GM18520 (cell line): Measurements from ENCODE around the gene HLCS.

Experiments
- ATAC-seq: cut with Tn5 transposase; IDR thresholded peaks from one replicate; pipeline ENCODE4 v1.9.1; 2021; ENCODE audit not compliant: unreplicated experiment

HLCS gene

DNA sequence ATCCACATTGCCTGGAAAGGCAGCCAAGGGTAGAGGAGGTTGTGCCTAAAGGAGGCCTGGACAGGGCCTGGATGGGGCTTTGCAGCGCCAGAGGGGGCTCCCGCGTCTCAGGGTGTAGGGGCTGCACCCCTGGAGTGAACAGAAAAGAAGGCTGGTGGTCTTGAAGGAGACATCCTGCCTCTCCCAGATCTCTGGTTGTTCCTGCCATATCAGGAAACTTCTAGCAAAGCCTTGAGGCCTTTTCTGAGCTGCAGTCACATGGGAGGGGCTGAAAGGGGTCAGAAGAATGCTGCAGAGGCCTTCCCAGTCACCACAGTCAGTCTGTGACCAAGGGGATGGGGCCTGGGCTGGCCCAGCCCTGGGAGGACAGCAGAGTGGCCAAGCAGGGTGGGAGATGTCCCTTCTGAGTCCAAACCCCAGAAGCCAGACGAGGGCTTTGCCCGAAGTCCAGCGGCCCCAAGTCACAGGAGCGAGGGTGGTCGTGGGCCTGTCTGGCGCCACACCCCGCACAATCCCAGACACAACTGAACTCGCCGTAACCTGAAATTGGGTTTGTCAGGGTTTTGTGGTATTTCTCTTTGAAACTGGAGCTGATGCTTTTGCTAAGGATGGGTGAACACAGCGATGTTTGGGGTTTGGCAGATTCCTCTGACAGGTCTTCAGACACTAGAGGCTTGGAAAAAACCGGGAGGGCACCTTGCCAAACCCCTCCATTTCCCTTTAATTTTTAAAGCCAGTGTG, 237.9 kb downstream of the HLCS start:
- no peak for ATAC-seq

DNA sequence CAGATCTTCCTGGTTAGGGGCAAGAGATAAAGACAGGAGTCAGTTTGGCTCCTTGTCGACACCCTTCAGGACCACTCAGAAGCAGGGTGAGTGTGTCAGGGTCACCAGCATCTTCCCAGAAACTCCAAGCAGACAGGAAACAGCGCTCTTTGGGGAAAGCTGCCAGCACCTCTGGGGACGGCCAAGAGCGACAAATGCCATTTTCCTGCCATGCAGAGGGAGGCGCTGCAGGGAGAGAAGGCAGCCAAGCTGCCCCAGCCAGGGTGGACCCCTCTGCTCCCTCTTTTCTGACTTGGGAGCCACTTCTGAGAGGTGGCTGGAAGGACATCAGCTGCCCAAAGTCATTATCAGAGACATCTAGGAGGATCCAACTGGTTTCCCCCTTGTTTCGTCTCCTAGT, 238.6 kb downstream of the HLCS start:
- no peak for ATAC-seq

DNA sequence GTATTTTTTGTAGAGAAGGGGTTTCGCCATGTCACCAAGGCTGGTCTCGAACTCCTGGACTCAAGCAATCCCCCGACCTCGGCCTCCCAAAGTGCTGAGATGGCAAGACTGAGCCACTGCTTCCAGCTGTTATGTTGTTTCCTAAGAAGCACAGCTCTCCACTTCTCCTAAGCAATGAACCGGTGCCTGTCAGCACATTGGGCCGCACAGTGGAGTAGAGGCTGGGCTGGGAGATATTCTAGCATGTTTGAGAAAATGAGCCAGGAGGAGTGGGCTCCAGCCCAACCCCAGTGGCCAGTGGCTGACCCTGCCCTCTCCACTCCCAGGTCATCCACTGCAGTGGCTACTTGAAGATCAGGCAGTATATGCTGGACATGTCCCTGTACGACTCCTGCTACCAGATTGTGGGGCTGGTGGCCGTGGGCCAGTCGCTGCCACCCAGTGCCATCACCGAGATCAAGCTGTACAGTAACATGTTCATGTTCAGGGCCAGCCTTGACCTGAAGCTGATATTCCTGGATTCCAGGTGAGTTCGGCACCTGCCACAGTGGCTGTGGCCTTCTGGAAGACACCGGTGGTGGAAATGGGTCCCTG, 240.6 kb downstream of the HLCS start:
- ATAC-seq = no peak

DNA sequence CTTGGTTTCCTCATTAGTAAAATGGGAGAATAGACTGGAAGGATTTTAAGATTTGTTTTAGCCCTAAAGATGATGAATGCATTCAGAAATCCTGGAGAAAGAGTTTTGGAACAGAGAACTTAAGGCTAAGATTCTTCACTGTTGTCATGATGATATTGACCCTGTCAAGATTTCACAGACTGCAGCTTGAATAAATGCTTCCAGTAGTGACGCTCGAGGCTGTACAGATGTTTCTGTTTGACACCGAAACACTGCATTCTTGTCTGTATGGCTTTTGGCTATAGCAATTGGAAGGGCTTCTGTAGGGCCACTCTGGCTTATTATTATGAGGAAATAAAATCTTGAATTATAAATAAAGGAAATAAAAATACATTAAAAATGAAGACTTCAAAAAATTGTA, 241.8 kb downstream of the HLCS start:
- ATAC-seq = no peak

DNA sequence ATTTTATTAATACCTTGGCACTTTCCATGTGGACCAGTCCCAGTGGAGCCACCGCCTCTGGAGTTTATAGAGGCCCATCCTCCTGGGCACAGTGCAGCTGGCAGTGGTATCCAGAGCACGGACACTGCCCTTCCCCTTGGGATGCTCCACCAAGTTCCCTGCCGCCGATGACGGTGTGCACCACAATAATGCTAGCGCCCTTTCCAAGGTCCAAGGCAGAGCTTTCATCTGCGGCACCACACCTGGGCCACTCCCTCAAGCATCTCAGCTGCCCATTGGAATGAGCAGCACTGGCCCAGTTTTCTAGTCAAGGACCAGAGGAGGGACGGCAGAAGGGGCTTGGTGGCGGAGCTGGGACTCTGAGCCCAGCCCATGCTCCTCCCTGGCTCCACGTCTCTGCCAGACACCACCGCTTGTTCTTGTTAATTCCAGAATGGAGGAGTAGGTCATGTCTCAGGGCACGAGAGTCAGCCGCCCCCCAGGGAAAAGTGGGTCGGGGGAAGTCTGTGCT, 243.0 kb downstream of the HLCS start:
- ATAC-seq = no peak

DNA sequence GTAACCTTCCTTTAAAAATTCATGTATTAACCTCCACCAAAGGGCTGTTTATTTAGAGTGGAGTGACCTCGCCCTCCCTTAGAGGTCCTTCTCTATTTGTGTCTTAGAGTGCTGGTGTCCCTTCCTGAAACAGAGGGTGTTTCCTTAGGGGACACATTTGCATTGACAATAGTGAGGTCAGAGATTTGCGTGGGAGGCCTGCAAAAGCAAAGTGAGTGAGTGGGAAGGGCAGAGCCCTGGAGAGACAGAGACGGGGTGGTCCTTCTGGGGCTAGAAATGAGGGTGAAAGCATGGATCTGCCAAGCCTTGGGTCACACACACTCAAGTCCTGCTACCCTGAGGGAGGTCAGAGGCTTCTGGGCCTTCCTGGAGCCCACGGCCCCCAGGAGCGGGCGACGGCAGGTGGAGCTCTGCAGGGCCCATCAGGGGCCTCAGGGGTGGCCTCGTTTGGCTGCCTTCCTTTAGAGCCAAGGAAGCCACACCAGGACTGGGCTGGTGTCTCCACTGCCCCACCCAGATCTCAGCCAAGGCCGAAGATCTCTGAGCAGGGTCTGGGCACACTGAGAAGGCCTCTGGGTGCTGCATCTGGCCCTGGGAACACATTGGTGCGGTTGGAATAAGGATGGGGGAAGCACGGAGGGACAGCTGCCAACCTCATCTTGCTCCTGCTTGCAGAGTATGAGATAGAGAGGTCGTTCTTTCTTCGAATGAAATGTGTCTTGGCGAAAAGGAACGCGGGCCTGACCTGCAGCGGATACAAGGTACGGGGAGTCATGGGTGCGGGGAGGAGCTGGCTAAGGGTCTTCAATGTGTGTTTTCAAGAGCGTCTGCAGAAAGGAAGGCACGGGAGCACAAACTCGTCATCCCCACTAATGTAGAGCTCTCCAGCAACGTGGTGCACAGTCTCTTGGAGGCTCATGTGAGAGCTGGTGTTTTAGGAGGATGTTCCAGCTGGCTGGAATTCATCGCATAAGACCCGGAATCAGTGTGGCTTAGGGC, 243.8 kb downstream of the HLCS start:
- no peak for ATAC-seq

DNA sequence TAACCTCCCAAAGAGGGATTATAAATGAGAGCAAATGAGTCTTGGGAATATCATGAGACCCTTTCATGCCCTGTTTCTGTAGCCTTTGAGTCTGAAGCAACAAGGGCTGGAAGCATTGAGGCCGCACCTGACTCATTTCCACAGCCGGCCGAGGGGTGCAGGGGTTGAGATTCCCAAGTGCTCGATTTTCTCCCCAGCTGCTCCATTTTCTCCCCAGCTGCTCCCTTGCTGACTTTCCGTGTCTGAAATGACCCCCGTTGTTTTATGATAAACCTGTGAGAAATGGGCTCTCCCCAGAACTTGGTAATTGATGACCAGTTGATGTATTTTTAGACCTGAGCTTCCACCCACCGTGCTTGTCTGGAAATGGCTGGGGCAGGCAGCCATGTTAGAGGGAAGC, 244.7 kb downstream of the HLCS start:
- ATAC-seq = no peak

DNA sequence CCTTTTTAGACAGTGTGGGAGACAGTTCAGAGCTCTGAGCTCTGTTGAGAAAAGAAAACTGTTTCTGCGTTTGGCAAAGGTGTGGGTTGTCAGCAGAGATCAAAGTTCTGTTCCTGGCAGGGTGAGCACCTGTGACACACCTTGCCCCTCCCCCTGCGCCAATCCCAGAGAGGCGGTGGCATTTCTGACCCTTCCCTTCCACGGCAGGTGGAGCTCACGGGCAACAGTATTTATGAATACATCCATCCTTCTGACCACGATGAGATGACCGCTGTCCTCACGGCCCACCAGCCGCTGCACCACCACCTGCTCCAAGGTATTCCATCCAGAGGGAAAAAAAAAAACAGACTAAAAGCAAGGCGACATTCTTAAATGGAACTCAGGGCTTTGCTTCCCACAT, 246.9 kb downstream of the HLCS start:
- ATAC-seq = no peak

DNA sequence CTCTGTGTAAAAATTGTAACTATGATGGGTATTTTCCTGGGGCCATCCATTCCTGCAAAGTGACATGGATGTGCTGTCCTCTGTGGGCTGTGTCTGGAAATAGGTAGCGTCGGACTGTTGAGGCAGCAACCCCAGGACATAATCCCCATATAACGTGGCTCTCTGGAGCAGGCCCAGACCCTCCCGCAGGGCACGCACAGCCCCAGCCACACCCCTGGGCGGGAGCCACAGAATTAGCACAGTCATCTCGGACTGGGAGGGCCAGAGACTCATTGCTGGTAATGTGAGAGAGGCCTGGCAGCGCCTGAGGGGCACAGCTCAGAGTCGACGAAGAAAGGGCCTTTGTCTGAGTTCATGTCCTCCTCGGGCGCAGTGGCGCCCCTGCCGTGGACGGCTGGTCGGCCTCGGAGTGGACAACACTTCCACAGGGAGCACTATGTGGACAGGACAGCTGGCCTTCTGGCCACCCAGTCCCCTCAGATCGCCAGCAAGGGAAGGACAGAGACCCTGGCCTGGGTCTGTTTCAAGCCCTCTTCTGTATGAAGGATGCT, 247.4 kb downstream of the HLCS start:
- ATAC-seq = no peak

DNA sequence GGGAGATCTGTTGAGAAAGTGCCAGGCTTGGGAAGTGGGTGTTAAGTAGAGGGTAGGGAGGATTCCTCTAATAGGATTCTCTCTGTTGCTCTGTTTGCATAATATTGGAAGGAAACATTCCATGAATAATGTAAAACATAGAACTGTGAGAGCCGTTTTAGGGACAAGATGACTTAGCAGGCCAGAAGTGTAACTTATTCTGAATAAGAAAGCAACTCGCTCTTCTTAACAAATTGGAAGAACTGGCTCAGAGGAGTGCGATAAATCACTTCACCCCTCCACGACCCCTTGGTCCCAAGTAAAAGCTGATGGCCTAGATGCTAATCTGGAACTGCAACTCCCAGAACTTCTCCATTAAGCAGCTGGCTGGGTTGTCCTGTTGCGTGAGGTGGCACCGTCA, 248.5 kb downstream of the HLCS start:
- no peak for ATAC-seq

DNA sequence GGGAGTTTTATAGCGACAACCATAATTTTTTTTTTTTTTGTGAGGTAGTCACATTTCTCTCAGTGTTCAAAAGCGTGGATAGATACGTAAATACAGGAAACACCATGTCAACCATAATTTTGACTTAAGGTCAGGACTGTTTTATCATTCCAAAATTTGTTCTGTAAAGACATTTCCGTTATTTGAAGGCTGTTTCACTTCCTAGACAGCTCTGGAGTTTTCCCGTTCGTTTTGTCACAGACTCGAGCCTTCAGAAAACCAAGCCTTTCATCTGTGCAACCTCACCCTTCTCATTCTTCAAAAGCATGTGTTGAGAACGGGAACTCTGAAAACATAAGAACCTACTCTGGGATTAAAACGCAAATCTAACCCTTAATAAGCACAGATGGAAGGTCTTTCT, 249.6 kb downstream of the HLCS start:
- no peak for ATAC-seq

DNA sequence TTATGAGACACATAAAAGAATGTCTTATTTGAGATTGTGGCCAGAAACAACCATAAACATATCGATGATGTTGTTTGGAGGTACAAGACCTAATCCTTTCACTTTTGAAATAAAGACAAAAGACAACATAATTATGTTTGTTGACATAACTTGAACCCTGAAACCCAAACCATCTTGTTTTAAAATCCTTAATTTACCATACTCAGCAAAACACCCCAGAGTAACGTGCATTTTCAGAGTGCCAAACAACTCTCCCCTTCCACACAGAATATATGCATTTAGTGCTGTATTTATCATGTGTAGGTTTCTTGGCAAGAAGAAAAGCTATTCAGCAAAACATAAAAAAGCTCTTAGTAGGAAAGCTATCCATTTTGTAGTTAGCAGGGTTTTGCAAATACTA, 250.1 kb downstream of the HLCS start:
- ATAC-seq = no peak

DNA sequence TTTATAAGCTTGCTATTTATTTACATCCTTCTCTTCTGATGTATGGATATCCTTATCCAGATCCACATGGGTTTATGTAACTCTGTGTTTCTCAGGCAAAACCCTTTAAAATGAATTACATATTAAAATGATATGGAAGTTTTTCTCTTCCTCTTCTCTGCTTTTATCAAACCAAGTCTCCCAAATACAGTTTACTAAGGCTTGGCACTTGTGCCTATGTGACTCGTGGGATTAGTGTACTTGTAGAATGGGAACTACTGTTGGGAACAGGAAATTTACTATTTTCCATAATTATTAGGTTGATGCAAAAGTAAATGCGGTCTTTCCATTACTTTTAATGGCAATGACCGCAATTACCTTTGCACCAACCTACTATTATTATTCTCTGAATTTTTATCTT, 252.7 kb downstream of the HLCS start:
- ATAC-seq = no peak

DNA sequence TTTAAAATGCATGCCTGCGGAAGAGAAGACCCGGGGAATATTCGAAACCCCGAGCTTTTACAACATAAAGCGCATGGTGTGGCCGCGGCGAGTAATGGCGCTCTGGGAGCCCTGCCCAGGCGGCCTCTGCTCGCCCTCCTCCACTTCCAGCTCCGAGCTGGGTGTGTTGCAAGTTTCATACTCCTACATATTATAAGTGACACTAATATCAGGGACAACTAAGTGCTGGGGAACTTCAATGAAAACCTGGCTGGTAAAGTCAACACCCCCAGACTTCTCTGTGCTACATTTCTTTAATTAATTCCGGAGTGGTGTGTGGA, 255.8 kb downstream of the HLCS start:
- ATAC-seq = no peak

DNA sequence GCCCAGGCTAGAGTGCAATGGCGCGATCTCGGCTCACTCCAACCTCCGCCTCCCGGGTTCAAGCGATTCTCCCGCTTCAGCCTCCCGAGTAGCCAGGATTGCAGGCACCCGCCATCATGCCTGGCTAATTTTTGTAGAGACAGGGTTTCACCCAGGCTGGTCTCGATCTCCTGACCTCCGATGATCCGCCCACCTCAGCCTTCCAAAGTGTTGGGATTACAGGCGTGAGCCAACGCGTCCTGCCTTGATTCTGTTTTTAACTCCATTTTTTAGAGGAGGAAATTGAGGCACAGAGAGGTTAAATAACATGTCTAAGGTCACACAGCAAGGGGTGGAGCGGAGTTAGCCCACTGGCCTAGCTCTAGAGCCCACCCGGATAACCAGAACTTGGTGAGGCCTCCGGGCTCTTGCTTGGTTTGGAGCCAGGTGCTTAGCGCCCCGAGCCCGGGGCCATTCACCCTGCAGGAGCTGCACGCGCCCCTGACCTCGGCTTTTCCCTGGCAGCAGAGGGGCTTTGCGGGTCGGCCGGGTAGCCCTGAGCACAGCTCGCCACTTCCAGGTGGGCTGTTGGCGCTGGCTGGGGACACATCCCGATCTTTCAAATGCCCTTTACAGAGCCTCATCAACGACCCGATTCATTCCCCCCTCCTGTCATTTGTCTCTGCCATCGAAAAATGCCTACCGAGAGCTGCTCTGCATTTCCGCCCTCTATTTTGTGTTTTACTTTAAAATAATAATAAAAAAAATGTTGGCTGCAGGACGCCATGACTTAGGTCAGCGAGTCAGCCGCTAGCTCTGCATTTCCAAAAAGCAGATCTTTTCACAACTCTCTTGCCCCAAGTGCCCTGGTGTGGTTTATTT, 256.4 kb downstream of the HLCS start:
- no peak for ATAC-seq

DNA sequence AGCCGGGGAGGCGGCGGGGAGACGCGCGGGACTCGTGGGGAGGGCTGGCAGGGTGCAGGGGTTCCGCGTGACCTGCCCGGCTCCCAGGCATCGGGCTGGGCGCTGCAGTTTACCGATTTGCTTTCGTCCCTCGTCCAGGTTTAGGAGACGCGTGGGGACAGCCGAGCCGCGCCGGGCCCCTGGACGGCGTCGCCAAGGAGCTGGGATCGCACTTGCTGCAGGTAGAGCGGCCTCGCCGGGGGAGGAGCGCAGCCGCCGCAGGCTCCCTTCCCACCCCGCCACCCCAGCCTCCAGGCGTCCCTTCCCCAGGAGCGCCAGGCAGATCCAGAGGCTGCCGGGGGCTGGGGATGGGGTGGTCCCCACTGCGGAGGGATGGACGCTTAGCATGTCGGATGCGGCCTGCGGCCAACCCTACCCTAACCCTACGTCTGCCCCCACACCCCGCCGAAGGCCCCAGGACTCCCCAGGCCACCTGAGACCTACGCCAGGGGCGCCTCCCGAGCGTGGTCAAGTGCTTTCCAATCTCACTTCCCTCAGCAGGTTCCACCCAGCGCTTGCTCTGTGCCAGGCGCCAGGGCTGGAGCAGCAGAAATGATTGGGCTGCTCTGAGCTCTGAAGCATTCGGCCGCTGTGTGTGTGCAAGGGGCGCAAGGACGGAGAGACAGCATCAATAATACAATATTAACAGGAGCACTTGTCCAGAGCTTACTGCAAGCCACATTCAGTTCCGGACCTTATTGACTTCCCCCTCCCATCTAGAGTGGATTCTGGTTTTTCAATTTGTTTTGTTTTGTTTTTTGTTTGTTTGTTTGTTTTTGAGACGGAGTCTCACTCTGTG, 257.2 kb downstream of the HLCS start:
- no peak for ATAC-seq

DNA sequence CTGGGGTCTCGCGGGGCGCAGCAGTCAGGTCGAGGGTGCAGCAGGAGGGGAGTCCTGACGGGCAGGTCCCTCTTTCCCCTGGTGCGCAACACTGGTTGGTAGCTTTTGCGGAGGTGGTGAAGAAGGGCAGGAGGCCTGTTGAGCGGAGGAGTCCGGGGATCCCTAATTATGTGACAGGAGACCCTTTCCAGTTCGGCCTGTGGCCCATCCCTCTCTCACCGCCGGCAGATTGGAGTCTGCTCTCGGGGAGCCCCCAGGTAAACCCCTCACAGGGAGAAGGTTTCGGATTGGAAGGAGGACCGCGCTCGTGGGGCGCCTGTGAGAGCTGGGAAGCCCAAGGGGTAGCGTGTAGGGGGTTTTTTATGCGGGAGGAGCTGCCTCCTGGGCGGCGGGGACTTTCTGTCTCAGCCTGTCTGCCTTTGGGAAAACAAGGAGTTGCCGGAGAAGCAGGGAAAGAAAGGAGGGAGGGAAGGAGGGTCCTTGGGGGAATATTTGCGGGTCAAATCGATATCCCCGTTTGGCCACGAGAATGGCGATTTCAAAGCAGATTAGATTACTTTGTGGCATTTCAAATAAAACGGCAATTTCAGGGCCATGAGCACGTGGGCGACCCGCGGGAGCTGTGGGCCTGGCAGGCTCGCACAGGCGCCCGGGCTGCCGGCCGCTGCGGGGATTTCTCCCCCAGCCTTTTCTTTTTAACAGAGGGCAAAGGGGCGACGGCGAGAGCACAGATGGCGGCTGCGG, 258.0 kb downstream of the HLCS start:
- no peak for ATAC-seq

DNA sequence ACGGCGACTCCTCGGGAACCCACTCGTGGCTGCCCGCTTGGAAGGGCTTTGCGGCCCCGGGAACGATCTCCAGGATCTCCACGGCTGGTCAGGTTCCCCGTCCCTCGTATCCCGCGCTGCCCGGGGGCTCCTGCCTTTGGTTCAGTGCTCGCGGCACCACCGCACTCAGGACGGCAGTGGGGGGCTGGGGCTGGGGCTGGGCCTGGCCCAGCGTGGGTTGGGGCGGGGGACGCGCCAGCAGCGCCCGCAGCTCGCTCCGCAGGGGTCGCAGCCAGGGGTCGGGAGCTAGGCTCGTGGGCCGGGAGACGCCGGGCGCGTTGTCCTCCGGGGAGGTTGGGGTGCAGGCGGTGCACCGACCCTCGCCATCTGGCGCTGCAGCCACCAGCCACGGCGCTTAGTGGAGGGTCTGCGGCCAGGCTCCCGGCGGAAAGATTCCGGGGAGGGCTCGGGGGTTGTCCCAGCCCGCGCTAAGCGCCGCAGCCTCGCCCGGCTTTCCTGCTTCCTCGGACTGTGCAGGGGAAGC, 258.6 kb downstream of the HLCS start:
- no peak for ATAC-seq
